BE2C (cell line): Measurements from ENCODE around the gene WNT7B.

ENCODE experiments used
- DNase-seq: peaks from one replicate; pipeline ENCODE4 v3.0.0-alpha.2; 2020
- H3K27me3 ChIP-seq: fragments of 250-450 bp; sonication (Bioruptor Pico); 2 replicates; pipeline ENCODE4 v1.5.1; 2020; ENCODE audit warnings: mild to moderate bottlenecking
- H3K36me3 ChIP-seq: fragments of 250-450 bp; sonication (Bioruptor Pico); 2 replicates; pipeline ENCODE4 v1.5.1; 2020; ENCODE audit warnings: mild to moderate bottlenecking
- H3K4me1 ChIP-seq: fragments of 250-450 bp; sonication (Bioruptor Pico); 2 replicates; pipeline ENCODE4 v1.5.1; 2020
- H3K4me3 ChIP-seq: 2 replicates; pipeline ENCODE4 v1.5.1; 2011; ENCODE audit warnings: low read depth, low read length
- H3K9me3 ChIP-seq: fragments of 250-450 bp; sonication (Bioruptor Pico); 2 replicates; pipeline ENCODE4 v1.5.1; 2020
- CTCF ChIP-seq: IDR thresholded peaks from 2 replicates; pipeline ENCODE4 v1.5.1; 2012; ENCODE audit warnings: mild to moderate bottlenecking, low read depth, low read length

The WNT7B gene

GRCh38 chr22:46022881-46023512 is 46.0 kb upstream of the WNT7B start:
- Histone ChIP-seq H3K4me3 (no peak overlapping the region), H3K9me3 (no peaks in the 10 kb centered on the region), H3K4me1 (no peaks in the 10 kb centered on the region), H3K27me3 (no peaks in the 10 kb centered on the region), H3K36me3 (no peaks in the 10 kb centered on the region)
- TF ChIP-seq CTCF = no peak
- DNase-seq = no peak

DNA sequence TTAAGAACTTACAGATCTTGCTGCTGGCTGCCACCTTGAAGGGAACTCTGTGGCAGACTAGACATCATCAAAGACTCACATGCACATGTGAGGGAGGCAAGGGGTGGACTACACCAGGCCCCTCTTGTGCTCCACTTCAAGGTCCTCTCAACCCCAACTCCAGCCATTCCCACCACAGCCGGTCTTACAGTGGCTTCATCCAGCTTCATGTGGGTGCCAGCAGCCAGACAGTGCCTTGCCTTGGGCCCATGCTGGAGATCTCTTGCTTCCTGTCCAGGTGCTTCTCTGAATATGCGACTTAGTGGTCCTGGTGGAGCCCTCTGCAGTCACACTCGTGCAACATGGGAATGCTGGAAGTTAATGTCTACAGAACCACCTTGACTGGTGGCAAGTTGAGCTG is 44.6 kb upstream of the WNT7B start:
- no peak for DNase-seq
- H3K36me3 ChIP-seq = no peaks in the 10 kb centered on the region
- no peaks in the 10 kb centered on the region for H3K4me1 ChIP-seq
- no peak overlapping the region for H3K4me3 ChIP-seq
- H3K9me3 ChIP-seq = no peaks in the 10 kb centered on the region
- no peak for TF ChIP-seq CTCF
- no peaks in the 10 kb centered on the region for H3K27me3 ChIP-seq

DNA sequence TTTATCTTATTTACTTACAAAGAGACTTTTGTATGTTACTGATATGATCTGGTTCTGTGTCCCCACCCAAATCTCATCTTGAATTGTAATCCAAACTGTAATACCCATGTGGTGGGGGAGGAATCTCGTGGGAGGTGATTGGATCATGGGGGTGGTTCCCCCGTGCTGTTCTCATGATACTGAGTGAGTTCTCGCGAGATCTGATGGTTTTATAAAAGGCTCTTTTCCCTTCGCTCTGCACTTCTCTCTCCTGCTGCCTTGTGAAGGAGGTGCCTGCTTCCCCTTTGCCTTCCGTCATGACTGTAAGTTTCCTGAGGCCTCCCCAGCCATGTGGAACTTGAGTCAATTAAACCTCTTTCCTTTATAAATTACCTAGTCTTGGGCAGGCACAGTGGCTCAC is 42.4 kb upstream of the WNT7B start:
- Histone ChIP-seq H3K9me3 (no peaks in the 10 kb centered on the region), H3K36me3 (no peaks in the 10 kb centered on the region), H3K4me1 (peaks cover 17% of the 10 kb centered on the region), H3K27me3 (no peaks in the 10 kb centered on the region), H3K4me3 (no peak overlapping the region)
- no peak for TF ChIP-seq CTCF
- no peak for DNase-seq

- Histone ChIP-seq H3K4me1 (peaks cover 18% of the 10 kb centered on the region), H3K27me3 (no peaks in the 10 kb centered on the region), H3K4me3 (no peak overlapping the region), H3K36me3 (no peaks in the 10 kb centered on the region), H3K9me3 (no peaks in the 10 kb centered on the region)
- no peak for TF ChIP-seq CTCF
- no peak for DNase-seq
These were observed 41.9 kb upstream of the WNT7B start for GRCh38 chr22:46018859-46019258.

DNA sequence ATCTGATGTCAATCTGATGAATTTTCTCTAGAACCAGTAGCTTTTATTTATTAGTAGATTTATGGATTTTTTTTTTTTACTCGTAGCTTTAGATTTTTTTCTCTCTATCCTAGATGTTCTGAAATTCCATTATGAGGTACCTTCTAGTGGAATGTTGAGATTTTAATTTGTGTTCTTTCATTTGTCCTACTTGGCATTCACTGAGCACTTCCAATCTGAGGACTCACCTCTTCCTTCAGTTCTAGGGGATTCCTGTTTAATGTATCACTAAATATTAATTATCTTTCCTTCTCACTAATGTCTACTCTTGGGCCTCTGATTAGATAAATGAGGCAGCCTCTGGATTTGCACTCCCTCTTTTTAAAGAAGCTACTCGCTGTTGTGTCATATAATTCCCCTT is 40.2 kb upstream of the WNT7B start:
- H3K4me3 ChIP-seq = no peak overlapping the region
- DNase-seq = no peak
- no peaks in the 10 kb centered on the region for H3K36me3 ChIP-seq
- H3K9me3 ChIP-seq = no peaks in the 10 kb centered on the region
- TF ChIP-seq CTCF = no peak
- no peaks in the 10 kb centered on the region for H3K27me3 ChIP-seq
- H3K4me1 ChIP-seq = peaks cover 29% of the 10 kb centered on the region

DNA sequence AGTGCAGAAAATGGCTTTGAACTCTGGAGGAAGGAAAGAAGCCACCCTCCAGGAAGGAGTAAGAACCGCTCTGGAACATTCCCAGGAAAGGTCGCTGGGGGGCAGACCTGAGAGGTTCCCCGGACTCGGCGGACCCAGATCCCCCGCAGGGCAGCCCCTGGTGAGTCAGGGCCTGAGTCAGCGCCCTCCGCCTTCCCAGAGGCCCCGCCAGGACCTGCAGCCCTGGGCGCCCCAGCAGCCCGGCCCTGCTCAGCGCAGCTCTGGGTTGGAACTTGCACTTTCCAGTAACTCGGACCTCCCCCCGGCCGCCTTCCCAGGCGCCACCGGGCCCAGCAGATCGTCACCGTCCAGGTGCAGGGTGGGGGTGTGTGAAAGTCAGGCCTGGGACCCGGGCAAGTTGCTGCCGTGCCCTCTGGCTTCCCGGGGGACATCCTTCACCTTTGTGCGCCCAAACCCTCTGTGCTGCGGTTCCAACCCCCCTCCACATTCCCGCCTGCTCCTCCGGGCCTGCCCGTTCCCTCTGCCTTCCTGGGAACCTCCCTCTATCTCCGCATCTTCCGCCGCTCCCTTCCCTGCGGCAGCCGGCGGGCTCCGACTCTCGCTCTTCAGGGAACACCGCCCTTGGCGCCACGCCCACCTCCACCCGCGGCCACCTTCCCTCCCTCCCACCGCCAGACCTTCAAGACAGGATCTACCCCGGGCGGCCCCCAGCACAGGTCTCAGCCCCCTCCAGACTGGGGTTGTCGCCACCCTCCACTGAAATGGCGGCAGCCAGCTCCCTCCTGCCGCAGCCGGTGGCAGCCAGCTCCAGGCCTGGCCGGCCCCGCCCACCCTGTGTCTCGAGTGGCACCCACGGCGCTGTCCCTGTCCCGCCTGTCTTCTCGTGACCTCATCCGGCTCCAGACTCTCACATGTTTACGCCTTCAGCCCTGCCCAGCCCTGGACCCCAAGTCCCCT is 36.8 kb upstream of the WNT7B start:
- H3K9me3 ChIP-seq = no peaks in the 10 kb centered on the region
- no peaks in the 10 kb centered on the region for H3K36me3 ChIP-seq
- DNase-seq = peak; percentile 98
- peaks cover 44% of the 10 kb centered on the region for H3K4me1 ChIP-seq
- peak; percentile 82 for TF ChIP-seq CTCF
- H3K27me3 ChIP-seq = no peaks in the 10 kb centered on the region
- peak overlapping the region; percentile 61 for H3K4me3 ChIP-seq
